ENCODE measurements around the gene GABBR1.

DNA sequence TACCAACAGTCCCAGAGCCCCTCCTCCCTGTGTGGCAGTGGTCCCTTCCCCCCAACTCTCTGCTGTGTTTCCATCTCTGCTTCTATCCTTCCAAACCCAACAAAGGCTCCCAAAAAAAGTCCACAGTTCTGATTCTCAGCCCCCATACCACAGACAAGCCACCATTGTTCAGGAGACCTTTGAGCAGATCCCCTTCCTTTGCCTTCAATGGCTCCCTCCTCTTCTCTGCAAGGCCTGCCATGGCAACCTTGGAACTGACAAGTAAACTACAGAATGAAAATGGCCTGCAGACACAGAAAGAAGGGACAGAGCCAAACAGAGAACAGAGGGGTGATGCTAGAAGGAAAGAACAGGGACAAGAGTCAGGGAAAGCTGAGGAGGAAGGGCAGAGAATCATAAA, 24.9 kb downstream of the GABBR1 start:
- TF ChIP-seq POLR2A (IDR thresholded peaks at IDR 0.05) (no peak), EP300 (IDR thresholded peaks at IDR 0.05) (no peak)
- TF ChIP-seq, protein P1, sequence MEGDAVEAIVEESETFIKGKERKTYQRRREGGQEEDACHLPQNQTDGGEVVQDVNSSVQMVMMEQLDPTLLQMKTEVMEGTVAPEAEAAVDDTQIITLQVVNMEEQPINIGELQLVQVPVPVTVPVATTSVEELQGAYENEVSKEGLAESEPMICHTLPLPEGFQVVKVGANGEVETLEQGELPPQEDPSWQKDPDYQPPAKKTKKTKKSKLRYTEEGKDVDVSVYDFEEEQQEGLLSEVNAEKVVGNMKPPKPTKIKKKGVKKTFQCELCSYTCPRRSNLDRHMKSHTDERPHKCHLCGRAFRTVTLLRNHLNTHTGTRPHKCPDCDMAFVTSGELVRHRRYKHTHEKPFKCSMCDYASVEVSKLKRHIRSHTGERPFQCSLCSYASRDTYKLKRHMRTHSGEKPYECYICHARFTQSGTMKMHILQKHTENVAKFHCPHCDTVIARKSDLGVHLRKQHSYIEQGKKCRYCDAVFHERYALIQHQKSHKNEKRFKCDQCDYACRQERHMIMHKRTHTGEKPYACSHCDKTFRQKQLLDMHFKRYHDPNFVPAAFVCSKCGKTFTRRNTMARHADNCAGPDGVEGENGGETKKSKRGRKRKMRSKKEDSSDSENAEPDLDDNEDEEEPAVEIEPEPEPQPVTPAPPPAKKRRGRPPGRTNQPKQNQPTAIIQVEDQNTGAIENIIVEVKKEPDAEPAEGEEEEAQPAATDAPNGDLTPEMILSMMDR (IDR thresholded peaks at IDR 0.05): no peak

Data from tibial nerve (tissue), 4 donors.